Measurements from ENCODE around the gene OAT. TPM values are rescaled to one million over a fixed set of nuclear protein-coding genes. Genes with fewer than 3 reads are reported as not detected.

The OAT gene
- total RNA-seq, 4 donors from 2014 or later: 86.0 to 103 (median 95.1) TPM

GRCh38 chr10:124369066-124369465, 49.7 kb downstream of the OAT start:
- Histone ChIP-seq H3K9me3 (no peaks in the 10 kb centered on the region), H3K4me1 (peaks cover 6% of the 10 kb centered on the region), H3K4me3 (no peak overlapping the region), H3K27ac (no peak overlapping the region), H3K27me3 (peaks cover 3% of the 10 kb centered on the region), H3K36me3 (no peaks in the 10 kb centered on the region)
- DNase-seq (ENCODE audit: low spot score in 2 of 2): no peak
- WGBS: 98% methylated on average over 4 of the region's 4 CpGs
- TF ChIP-seq POLR2A (IDR thresholded peaks at IDR 0.05) (no peak), CTCF (IDR thresholded peaks at IDR 0.05) (no peak), POLR2AphosphoS5 (IDR thresholded peaks at IDR 0.05) (no peak), EP300 (IDR thresholded peaks at IDR 0.05) (no peak)

GRCh38 chr10:124367936-124368335, 50.8 kb downstream of the OAT start:
- no peak for DNase-seq (ENCODE audit: low spot score in 2 of 2)
- Histone ChIP-seq H3K27me3 (peaks cover 3% of the 10 kb centered on the region), H3K9me3 (no peaks in the 10 kb centered on the region), H3K4me1 (peaks cover 6% of the 10 kb centered on the region), H3K36me3 (no peaks in the 10 kb centered on the region), H3K27ac (no peak overlapping the region), H3K4me3 (no peak overlapping the region)
- TF ChIP-seq POLR2A (IDR thresholded peaks at IDR 0.05) (no peak), CTCF (IDR thresholded peaks at IDR 0.05) (no peak), POLR2AphosphoS5 (IDR thresholded peaks at IDR 0.05) (no peak), EP300 (IDR thresholded peaks at IDR 0.05) (no peak)
- WGBS: 76% methylated on average over 17 of the region's 18 CpGs

GRCh38 chr10:124367414-124367813, 51.3 kb downstream of the OAT start:
- peaks cover 3% of the 10 kb centered on the region for H3K27me3 ChIP-seq
- DNase-seq (ENCODE audit: low spot score in 2 of 2): no peak

GRCh38 chr10:124366825-124367224, 51.9 kb downstream of the OAT start:
- Histone ChIP-seq H3K27me3 (peaks cover 3% of the 10 kb centered on the region), H3K9me3 (no peaks in the 10 kb centered on the region), H3K4me3 (no peak overlapping the region), H3K4me1 (peaks cover 6% of the 10 kb centered on the region), H3K36me3 (no peaks in the 10 kb centered on the region), H3K27ac (no peak overlapping the region)
- no peak for DNase-seq (ENCODE audit: low spot score in 2 of 2)
- TF ChIP-seq POLR2AphosphoS5 (IDR thresholded peaks at IDR 0.05): no peak
- no peak for TF ChIP-seq POLR2A (IDR thresholded peaks at IDR 0.05)
- no peak for TF ChIP-seq EP300 (IDR thresholded peaks at IDR 0.05)
- no peak for TF ChIP-seq CTCF (IDR thresholded peaks at IDR 0.05)
- WGBS: 70% methylated on average over 4 of the region's 7 CpGs

More at GRCh38 chr10:124367414-124367813, 51.3 kb downstream of the OAT start:
- H3K36me3 ChIP-seq: no peaks in the 10 kb centered on the region
- no peaks in the 10 kb centered on the region for H3K9me3 ChIP-seq
- TF ChIP-seq POLR2A (IDR thresholded peaks at IDR 0.05) (no peak), CTCF (IDR thresholded peaks at IDR 0.05) (no peak), EP300 (IDR thresholded peaks at IDR 0.05) (no peak), POLR2AphosphoS5 (IDR thresholded peaks at IDR 0.05) (no peak)
- 93% methylated on average over 4 of the region's 4 CpGs for WGBS
- H3K4me3 ChIP-seq: no peak overlapping the region
- H3K27ac ChIP-seq: no peak overlapping the region
- peaks cover 6% of the 10 kb centered on the region for H3K4me1 ChIP-seq

GRCh38 chr10:124366343-124366742, 52.4 kb downstream of the OAT start:
- Histone ChIP-seq H3K4me3 (no peak overlapping the region), H3K36me3 (no peaks in the 10 kb centered on the region), H3K4me1 (peaks cover 6% of the 10 kb centered on the region), H3K9me3 (no peaks in the 10 kb centered on the region), H3K27ac (no peak overlapping the region), H3K27me3 (peaks cover 3% of the 10 kb centered on the region)
- WGBS: 53% methylated on average over 5 of the region's 5 CpGs
- no peak for DNase-seq (ENCODE audit: low spot score in 2 of 2)
- TF ChIP-seq POLR2AphosphoS5 (IDR thresholded peaks at IDR 0.05) (no peak), CTCF (IDR thresholded peaks at IDR 0.05) (no peak), EP300 (IDR thresholded peaks at IDR 0.05) (no peak), POLR2A (IDR thresholded peaks at IDR 0.05) (no peak)
